ENCODE data around the gene TMLHE. TPM values are rescaled to one million over a fixed set of nuclear protein-coding genes. Genes with fewer than 3 reads are reported as not detected.

Gene TMLHE
- total RNA-seq, 1 donor from 2014 or later = 27.6 TPM

DNA sequence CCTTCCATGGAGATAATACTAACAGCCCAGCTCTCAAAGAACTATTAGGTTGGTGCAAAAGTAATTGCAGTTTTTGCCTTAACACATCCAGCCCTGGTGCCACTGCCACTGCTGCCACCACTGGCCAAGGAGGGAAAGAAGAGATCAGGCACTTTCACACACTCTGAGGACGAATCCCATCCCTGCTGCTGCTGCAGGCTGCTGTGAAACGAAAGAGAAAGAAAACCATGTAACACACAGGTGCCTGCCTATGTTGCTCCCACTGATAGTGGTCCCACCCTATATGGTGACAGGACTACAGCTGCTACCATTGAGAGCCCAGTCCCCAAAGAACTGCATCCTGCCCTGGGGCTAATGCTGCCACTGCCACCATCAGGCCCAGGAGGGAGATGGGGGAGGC, 35.1 kb downstream of the TMLHE start:
- peaks cover 56% of the 10 kb centered on the region for H3K9me3 Mint-ChIP-seq
- Histone ChIP-seq H3K79me2 (ENCODE audit: low read depth) (peaks cover 13% of the 10 kb centered on the region), H3K4me1 (no peaks in the 10 kb centered on the region), H3K9me3 (ENCODE audit: low read depth) (no peaks in the 10 kb centered on the region), H2AFZ (replicated peaks) (no peak overlapping the region), H3F3A (ENCODE audit: low read depth) (no peaks in the 10 kb centered on the region), H3K4me2 (no peak overlapping the region), H3K36me3 (no peaks in the 10 kb centered on the region), H4K20me1 (ENCODE audit: low read depth) (no peaks in the 10 kb centered on the region), H3K9ac (no peak overlapping the region), H3K27me3 (no peaks in the 10 kb centered on the region), H3K4me3 (no peak overlapping the region), H3K27ac (no peak overlapping the region)
- H3K4me1 Mint-ChIP-seq = no peaks in the 10 kb centered on the region
- no peak overlapping the region for H3K27ac Mint-ChIP-seq
- peaks cover 2% of the 10 kb centered on the region for H3K27me3 Mint-ChIP-seq (ENCODE audit: insufficient read depth, low read depth)
- peaks cover 2% of the 10 kb centered on the region for H3K36me3 Mint-ChIP-seq
- TF ChIP-seq EZH2phosphoT487 (IDR thresholded peaks at IDR 0.05) (no peak), EZH2 (IDR thresholded peaks at IDR 0.05) (no peak)
- TF ChIP-seq, protein P1, sequence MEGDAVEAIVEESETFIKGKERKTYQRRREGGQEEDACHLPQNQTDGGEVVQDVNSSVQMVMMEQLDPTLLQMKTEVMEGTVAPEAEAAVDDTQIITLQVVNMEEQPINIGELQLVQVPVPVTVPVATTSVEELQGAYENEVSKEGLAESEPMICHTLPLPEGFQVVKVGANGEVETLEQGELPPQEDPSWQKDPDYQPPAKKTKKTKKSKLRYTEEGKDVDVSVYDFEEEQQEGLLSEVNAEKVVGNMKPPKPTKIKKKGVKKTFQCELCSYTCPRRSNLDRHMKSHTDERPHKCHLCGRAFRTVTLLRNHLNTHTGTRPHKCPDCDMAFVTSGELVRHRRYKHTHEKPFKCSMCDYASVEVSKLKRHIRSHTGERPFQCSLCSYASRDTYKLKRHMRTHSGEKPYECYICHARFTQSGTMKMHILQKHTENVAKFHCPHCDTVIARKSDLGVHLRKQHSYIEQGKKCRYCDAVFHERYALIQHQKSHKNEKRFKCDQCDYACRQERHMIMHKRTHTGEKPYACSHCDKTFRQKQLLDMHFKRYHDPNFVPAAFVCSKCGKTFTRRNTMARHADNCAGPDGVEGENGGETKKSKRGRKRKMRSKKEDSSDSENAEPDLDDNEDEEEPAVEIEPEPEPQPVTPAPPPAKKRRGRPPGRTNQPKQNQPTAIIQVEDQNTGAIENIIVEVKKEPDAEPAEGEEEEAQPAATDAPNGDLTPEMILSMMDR (IDR thresholded peaks at IDR 0.05) = peak; percentile 9
- no peak for DNase-seq (ENCODE audit: low spot score)
- H3K4me3 Mint-ChIP-seq = no peak overlapping the region

DNA sequence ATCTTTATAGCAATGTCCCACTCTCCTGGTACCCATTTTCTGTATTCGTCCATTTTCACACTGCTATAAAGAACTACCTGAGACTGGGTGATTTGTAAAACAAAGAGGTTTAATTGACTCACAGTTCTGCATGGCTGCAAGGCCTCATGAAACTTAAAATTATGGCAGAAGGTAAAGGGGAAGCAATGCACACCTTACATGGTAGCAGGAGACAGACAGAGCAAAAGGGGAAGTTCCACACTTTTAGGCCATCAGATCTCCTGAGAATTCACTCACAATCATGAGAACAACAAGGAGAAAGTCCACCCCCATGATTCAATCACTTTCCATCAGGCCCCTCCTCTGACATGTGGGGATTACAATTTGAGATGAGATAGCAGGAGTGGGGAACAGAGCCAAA, 49.7 kb downstream of the TMLHE start:
- Histone ChIP-seq H4K20me1 (ENCODE audit: low read depth) (no peaks in the 10 kb centered on the region), H3F3A (ENCODE audit: low read depth) (no peaks in the 10 kb centered on the region), H3K9me3 (ENCODE audit: low read depth) (peaks cover 5% of the 10 kb centered on the region), H3K27ac (no peak overlapping the region), H3K4me3 (no peak overlapping the region), H3K36me3 (no peaks in the 10 kb centered on the region), H3K4me1 (no peaks in the 10 kb centered on the region), H3K79me2 (ENCODE audit: low read depth) (no peaks in the 10 kb centered on the region), H2AFZ (replicated peaks) (no peak overlapping the region), H3K27me3 (no peaks in the 10 kb centered on the region), H3K4me2 (no peak overlapping the region), H3K9ac (no peak overlapping the region)
- Mint-ChIP-seq H3K4me1 (no peaks in the 10 kb centered on the region), H3K27me3 (ENCODE audit: insufficient read depth, low read depth) (no peaks in the 10 kb centered on the region), H3K9me3 (peaks cover 7% of the 10 kb centered on the region), H3K27ac (no peak overlapping the region), H3K36me3 (no peaks in the 10 kb centered on the region), H3K4me3 (no peak overlapping the region)
- no peak for DNase-seq (ENCODE audit: low spot score)
- TF ChIP-seq EZH2 (IDR thresholded peaks at IDR 0.05) (no peak), EZH2phosphoT487 (IDR thresholded peaks at IDR 0.05) (no peak)
- TF ChIP-seq, protein P1 (IDR thresholded peaks at IDR 0.05) = no peak

DNA sequence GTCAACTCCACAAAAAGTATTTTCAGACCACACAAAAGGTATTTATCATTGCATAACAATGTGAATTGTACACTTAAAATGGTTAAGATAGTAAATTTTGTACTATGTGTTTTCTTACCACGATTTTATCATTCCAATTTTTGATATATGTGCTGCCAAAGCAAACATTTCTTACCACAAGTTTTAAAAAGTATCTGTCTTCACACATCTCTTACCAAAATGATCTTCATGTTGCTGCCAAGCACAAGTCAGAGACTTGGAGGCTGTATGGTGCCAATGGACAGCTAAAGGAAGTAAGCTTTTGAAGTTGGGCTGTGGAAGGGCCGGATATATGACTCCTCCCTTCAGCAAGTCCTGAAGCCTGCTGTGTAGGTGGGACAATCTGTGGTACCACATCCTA, 67.9 kb downstream of the TMLHE start:
- no peak overlapping the region for H3K9ac ChIP-seq
- no peak overlapping the region for H2AFZ ChIP-seq (replicated peaks)
- no peak for DNase-seq (ENCODE audit: low spot score)
- no peak overlapping the region for H3K4me3 ChIP-seq
- H3K27ac ChIP-seq = no peak overlapping the region
- Mint-ChIP-seq H3K27me3 (ENCODE audit: insufficient read depth, low read depth) (no peaks in the 10 kb centered on the region), H3K36me3 (peaks cover 32% of the 10 kb centered on the region), H3K4me1 (no peaks in the 10 kb centered on the region), H3K4me3 (no peak overlapping the region), H3K9me3 (peaks cover 34% of the 10 kb centered on the region), H3K27ac (no peak overlapping the region)
- no peaks in the 10 kb centered on the region for H3K27me3 ChIP-seq
- no peak for TF ChIP-seq EZH2 (IDR thresholded peaks at IDR 0.05)
- TF ChIP-seq, protein P1 (IDR thresholded peaks at IDR 0.05) = no peak
- no peak for TF ChIP-seq EZH2phosphoT487 (IDR thresholded peaks at IDR 0.05)
- no peaks in the 10 kb centered on the region for H3K36me3 ChIP-seq
- no peaks in the 10 kb centered on the region for H4K20me1 ChIP-seq (ENCODE audit: low read depth)
- no peaks in the 10 kb centered on the region for H3K4me1 ChIP-seq
- H3F3A ChIP-seq (ENCODE audit: low read depth) = no peaks in the 10 kb centered on the region
- no peak overlapping the region for H3K4me2 ChIP-seq
- peaks cover 10% of the 10 kb centered on the region for H3K9me3 ChIP-seq (ENCODE audit: low read depth)
- no peaks in the 10 kb centered on the region for H3K79me2 ChIP-seq (ENCODE audit: low read depth)
